ENCODE measurements around the gene UROC1.

DNA sequence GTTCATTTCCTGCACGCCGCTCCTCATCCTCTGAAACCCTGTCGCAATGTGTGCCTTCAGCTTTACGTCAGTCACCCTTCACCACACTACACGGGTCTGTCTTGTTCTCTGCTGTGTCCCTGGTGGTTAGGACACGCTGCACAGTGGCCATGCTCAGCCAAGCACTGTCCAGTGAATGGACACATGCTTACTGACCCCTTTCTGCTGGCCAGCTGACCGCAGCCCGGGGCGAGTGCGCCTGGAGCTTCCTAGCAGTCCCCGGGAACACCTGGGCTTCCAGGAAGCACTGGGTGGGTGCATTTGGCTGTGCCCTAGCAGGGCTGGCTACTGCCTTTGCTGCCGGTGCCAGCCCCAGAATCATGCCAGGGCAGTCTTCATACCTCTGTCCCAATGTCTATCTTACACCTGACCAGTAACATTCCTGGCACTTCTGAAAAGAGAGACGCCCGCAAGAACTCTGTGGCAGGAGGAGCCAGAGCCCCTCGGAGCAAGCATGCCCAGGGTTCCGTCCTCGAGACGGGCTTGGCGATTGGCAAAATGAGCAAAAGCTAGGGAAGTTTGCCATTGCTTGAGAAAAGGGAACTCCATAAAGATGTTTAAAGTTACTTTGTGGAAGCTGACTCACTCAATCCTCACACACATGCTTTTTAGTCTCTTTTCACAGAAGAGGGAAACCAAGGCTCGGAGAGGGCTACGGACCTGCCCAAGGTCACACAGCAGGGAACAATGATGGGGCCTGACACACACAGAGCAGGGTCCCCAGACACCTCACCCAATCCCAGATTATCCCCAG is 26.2 kb downstream of the UROC1 start:
- TF ChIP-seq, protein P1, sequence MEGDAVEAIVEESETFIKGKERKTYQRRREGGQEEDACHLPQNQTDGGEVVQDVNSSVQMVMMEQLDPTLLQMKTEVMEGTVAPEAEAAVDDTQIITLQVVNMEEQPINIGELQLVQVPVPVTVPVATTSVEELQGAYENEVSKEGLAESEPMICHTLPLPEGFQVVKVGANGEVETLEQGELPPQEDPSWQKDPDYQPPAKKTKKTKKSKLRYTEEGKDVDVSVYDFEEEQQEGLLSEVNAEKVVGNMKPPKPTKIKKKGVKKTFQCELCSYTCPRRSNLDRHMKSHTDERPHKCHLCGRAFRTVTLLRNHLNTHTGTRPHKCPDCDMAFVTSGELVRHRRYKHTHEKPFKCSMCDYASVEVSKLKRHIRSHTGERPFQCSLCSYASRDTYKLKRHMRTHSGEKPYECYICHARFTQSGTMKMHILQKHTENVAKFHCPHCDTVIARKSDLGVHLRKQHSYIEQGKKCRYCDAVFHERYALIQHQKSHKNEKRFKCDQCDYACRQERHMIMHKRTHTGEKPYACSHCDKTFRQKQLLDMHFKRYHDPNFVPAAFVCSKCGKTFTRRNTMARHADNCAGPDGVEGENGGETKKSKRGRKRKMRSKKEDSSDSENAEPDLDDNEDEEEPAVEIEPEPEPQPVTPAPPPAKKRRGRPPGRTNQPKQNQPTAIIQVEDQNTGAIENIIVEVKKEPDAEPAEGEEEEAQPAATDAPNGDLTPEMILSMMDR (conservative IDR thresholded peaks at IDR 0.05; ENCODE audit: low read depth in 2 of 2), result no peak
- TF ChIP-seq EZH2 (IDR thresholded peaks at IDR 0.05; ENCODE audit: low read depth, unreplicated experiment) (no peak), STAT1 (IDR thresholded peaks at IDR 0.05; ENCODE audit: unreplicated experiment) (no peak), JUNB (IDR thresholded peaks at IDR 0.05; ENCODE audit: unreplicated experiment) (no peak), EZH2phosphoT487 (IDR thresholded peaks at IDR 0.05; ENCODE audit: unreplicated experiment) (no peak), CREB1 (CRISPR knock-in tag; IDR thresholded peaks at IDR 0.05; ENCODE audit: low read depth) (no peak), POLR2AphosphoS5 (IDR thresholded peaks at IDR 0.05; ENCODE audit: low read depth) (no peak)
- TF ChIP-seq, protein P2, sequence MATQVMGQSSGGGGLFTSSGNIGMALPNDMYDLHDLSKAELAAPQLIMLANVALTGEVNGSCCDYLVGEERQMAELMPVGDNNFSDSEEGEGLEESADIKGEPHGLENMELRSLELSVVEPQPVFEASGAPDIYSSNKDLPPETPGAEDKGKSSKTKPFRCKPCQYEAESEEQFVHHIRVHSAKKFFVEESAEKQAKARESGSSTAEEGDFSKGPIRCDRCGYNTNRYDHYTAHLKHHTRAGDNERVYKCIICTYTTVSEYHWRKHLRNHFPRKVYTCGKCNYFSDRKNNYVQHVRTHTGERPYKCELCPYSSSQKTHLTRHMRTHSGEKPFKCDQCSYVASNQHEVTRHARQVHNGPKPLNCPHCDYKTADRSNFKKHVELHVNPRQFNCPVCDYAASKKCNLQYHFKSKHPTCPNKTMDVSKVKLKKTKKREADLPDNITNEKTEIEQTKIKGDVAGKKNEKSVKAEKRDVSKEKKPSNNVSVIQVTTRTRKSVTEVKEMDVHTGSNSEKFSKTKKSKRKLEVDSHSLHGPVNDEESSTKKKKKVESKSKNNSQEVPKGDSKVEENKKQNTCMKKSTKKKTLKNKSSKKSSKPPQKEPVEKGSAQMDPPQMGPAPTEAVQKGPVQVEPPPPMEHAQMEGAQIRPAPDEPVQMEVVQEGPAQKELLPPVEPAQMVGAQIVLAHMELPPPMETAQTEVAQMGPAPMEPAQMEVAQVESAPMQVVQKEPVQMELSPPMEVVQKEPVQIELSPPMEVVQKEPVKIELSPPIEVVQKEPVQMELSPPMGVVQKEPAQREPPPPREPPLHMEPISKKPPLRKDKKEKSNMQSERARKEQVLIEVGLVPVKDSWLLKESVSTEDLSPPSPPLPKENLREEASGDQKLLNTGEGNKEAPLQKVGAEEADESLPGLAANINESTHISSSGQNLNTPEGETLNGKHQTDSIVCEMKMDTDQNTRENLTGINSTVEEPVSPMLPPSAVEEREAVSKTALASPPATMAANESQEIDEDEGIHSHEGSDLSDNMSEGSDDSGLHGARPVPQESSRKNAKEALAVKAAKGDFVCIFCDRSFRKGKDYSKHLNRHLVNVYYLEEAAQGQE (IDR thresholded peaks at IDR 0.05; ENCODE audit: unreplicated experiment), result no peak
- TF ChIP-seq, protein P3, sequence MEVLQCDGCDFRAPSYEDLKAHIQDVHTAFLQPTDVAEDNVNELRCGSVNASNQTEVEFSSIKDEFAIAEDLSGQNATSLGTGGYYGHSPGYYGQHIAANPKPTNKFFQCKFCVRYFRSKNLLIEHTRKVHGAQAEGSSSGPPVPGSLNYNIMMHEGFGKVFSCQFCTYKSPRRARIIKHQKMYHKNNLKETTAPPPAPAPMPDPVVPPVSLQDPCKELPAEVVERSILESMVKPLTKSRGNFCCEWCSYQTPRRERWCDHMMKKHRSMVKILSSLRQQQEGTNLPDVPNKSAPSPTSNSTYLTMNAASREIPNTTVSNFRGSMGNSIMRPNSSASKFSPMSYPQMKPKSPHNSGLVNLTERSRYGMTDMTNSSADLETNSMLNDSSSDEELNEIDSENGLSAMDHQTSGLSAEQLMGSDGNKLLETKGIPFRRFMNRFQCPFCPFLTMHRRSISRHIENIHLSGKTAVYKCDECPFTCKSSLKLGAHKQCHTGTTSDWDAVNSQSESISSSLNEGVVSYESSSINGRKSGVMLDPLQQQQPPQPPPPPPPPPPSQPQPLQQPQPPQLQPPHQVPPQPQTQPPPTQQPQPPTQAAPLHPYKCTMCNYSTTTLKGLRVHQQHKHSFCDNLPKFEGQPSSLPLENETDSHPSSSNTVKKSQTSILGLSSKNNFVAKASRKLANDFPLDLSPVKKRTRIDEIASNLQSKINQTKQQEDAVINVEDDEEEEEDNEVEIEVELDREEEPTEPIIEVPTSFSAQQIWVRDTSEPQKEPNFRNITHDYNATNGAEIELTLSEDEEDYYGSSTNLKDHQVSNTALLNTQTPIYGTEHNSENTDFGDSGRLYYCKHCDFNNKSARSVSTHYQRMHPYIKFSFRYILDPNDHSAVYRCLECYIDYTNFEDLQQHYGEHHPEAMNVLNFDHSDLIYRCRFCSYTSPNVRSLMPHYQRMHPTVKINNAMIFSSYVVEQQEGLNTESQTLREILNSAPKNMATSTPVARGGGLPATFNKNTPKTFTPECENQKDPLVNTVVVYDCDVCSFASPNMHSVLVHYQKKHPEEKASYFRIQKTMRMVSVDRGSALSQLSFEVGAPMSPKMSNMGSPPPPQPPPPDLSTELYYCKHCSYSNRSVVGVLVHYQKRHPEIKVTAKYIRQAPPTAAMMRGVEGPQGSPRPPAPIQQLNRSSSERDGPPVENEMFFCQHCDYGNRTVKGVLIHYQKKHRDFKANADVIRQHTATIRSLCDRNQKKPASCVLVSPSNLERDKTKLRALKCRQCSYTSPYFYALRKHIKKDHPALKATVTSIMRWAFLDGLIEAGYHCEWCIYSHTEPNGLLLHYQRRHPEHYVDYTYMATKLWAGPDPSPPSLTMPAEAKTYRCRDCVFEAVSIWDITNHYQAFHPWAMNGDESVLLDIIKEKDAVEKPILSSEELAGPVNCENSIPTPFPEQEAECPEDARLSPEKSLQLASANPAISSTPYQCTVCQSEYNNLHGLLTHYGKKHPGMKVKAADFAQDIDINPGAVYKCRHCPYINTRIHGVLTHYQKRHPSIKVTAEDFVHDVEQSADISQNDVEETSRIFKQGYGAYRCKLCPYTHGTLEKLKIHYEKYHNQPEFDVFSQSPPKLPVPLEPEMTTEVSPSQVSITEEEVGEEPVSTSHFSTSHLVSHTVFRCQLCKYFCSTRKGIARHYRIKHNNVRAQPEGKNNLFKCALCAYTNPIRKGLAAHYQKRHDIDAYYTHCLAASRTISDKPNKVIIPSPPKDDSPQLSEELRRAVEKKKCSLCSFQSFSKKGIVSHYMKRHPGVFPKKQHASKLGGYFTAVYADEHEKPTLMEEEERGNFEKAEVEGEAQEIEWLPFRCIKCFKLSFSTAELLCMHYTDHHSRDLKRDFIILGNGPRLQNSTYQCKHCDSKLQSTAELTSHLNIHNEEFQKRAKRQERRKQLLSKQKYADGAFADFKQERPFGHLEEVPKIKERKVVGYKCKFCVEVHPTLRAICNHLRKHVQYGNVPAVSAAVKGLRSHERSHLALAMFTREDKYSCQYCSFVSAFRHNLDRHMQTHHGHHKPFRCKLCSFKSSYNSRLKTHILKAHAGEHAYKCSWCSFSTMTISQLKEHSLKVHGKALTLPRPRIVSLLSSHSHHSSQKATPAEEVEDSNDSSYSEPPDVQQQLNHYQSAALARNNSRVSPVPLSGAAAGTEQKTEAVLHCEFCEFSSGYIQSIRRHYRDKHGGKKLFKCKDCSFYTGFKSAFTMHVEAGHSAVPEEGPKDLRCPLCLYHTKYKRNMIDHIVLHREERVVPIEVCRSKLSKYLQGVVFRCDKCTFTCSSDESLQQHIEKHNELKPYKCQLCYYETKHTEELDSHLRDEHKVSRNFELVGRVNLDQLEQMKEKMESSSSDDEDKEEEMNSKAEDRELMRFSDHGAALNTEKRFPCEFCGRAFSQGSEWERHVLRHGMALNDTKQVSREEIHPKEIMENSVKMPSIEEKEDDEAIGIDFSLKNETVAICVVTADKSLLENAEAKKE (CRISPR knock-in tag; IDR thresholded peaks at IDR 0.05), result no peak
